B cell (primary cell): Measurements from ENCODE around the gene CYP2U1. TPM values are rescaled to one million over a fixed set of nuclear protein-coding genes. Genes with fewer than 3 reads are reported as not detected.

Experiments used
- ATAC-seq: fragments of 200-7000 bp; cut with Tn5 transposase; one replicate; pipeline ENCODE4 v1.10.0; 2021; ENCODE audit warnings: low read depth, mild to moderate bottlenecking, moderate number of reproducible peaks, moderate library complexity
- CTCF ChIA-PET: fragments of 350-600 bp; sonication (Branson Sonifier 250); formaldehyde crosslinking; loops from one replicate; lab custom pipeline; 2021; ENCODE audit warnings: antibody characterized with exemption, inconsistent platforms; lab: Charles Lee
- POLR2A ChIA-PET: fragments of 350-600 bp; sonication (Branson Sonifier 250); formaldehyde crosslinking; loops from one replicate; lab custom pipeline; 2021; ENCODE audit warnings: antibody characterized with exemption; lab: Charles Lee
- DNase-seq: peaks from one replicate; pipeline ENCODE4 v3.0.0; 2013
- H2AFZ ChIP-seq: 2 replicates; pipeline ENCODE4 v1.6.1; 2012; ENCODE audit warnings: mild to moderate bottlenecking, low read depth, low read length; ENCODE audit not compliant: insufficient read depth, poor library complexity, severe bottlenecking
- H3K27ac ChIP-seq, 2 donors: 1 replicate in 1 of 2; 2 replicates in 1 of 2; pipeline ENCODE4 v1.5.1; 2012 to 2013; ENCODE audit warnings: low read length in 2 of 2, mild to moderate bottlenecking in 2 of 2, moderate library complexity in 1 of 2
- H3K27me3 ChIP-seq, 4 experiments: fragments of 200-600 bp in 1 of 4; sonication (generic) in 1 of 4; replicated peaks in 1 of 4; 1 replicate in 2 of 4; 2 replicates in 2 of 4; pipeline versions ENCODE4 v1.6.1 to v1.7.0; 2013 to 2016; ENCODE audit warnings: low read length in 3 of 4, mild to moderate bottlenecking in 2 of 4, mixed read lengths in 1 of 4, moderate library complexity in 1 of 4; ENCODE audit not compliant: insufficient read depth in 4 of 4, control insufficient read depth in 3 of 4; ENCODE audit errors: control extremely low read depth in 1 of 4
- H3K36me3 ChIP-seq, 2 experiments: replicated peaks in 1 of 2; 1 replicate in 1 of 2; 2 replicates in 1 of 2; pipeline versions ENCODE4 v1.6.1 to v1.7.1; 2013; ENCODE audit warnings: low read length in 1 of 2; ENCODE audit not compliant: insufficient read depth in 2 of 2, control insufficient read depth in 1 of 2; ENCODE audit errors: control extremely low read depth in 1 of 2, extremely low read depth in 1 of 2
- H3K4me1 ChIP-seq, 2 donors: fragments of 200-600 bp in 1 of 2; sonication (generic) in 1 of 2; 1 replicate in 1 of 2; 2 replicates in 1 of 2; pipeline versions ENCODE4 v1.5.1 to v1.6.1; 2013 to 2017; ENCODE audit warnings: low read length in 2 of 2; ENCODE audit not compliant: control insufficient read depth in 2 of 2, insufficient read depth in 2 of 2
- H3K4me2 ChIP-seq: replicated peaks from 2 replicates; pipeline ENCODE3; 2012; ENCODE audit warnings: mild to moderate bottlenecking, low read depth, low read length; ENCODE audit not compliant: poor library complexity, severe bottlenecking
- H3K4me3 ChIP-seq, 5 experiments: fragments of 200-600 bp in 1 of 5; sonication (generic) in 1 of 5; 1 replicate in 3 of 5; 2 replicates in 2 of 5; pipeline versions ENCODE4 v1.5.1 to v1.7.0; 2011 to 2016; ENCODE audit warnings: low read length in 4 of 5, mild to moderate bottlenecking in 4 of 5, low read depth in 2 of 5, control low read depth in 1 of 5, moderate library complexity in 1 of 5; ENCODE audit not compliant: insufficient read depth in 1 of 5; ENCODE audit errors: control extremely low read depth in 1 of 5, extremely low read depth in 1 of 5
- H3K79me2 ChIP-seq: fragments of 200-600 bp; sonication (generic); one replicate; pipeline ENCODE4 v1.6.0; 2016; ENCODE audit warnings: low read length; ENCODE audit not compliant: control insufficient read depth, insufficient read depth
- H3K9ac ChIP-seq: fragments of 200-600 bp; sonication (generic); 2 replicates; pipeline ENCODE4 v1.6.1; 2017; ENCODE audit warnings: mild to moderate bottlenecking, low read length, moderate library complexity
- H3K9me3 ChIP-seq, 3 donors: one replicate each; pipeline versions ENCODE4 v1.6.1 to v1.7.1; 2013; ENCODE audit warnings: low read length in 2 of 3; ENCODE audit not compliant: control insufficient read depth in 2 of 3, insufficient read depth in 1 of 3; ENCODE audit errors: control extremely low read depth in 1 of 3
- H4K20me1 ChIP-seq: 2 replicates; pipeline ENCODE4 v1.6.0; 2012; ENCODE audit warnings: mild to moderate bottlenecking, low read length; ENCODE audit not compliant: insufficient read depth, control insufficient read depth, poor library complexity, severe bottlenecking
- H3K27ac Mint-ChIP-seq: one replicate; pipeline ENCODE4 v1.8.0; 2021; ENCODE audit warnings: mixed read lengths
- H3K27me3 Mint-ChIP-seq: one replicate; pipeline ENCODE4 v1.8.0; 2021; ENCODE audit warnings: mixed read lengths
- H3K4me1 Mint-ChIP-seq: one replicate; pipeline ENCODE4 v1.8.0; 2021; ENCODE audit warnings: mixed read lengths
- H3K4me3 Mint-ChIP-seq: one replicate; pipeline ENCODE4 v1.8.0; 2021; ENCODE audit warnings: mixed read lengths
- H3K9me3 Mint-ChIP-seq: one replicate; pipeline ENCODE4 v1.8.0; 2022; ENCODE audit warnings: mixed read lengths; ENCODE audit not compliant: insufficient read depth
- EZH2 ChIP-seq: IDR thresholded peaks from 2 replicates; pipeline ENCODE4 v1.6.1; 2012; ENCODE audit warnings: borderline replicate concordance, low read depth, mild to moderate bottlenecking, moderate library complexity, low read length; ENCODE audit not compliant: insufficient read depth, poor library complexity, severe bottlenecking
- WGBS: methylation state at CpG from one replicate; pipeline ENCODE4 v1.1.5; 2013; ENCODE audit warnings: missing lambda C conversion rate; ENCODE audit not compliant: insufficient coverage; 5-methylcytosine and 5-hydroxymethylcytosine counted together
- intact Hi-C: fragments of 100-400 bp; cut with micrococcal nuclease; formaldehyde crosslinking; loops from one replicate; pipeline ENCODE4 v1.10.0; 2022
- polyA plus RNA-seq: library from polyadenylated mRNA; depleted of rRNA; stranded (reverse); fragments of >200 nt; gene quantifications from 2 replicates; pipeline ENCODE4 v1.2.3, GENCODE V29; 2012
- total RNA-seq, 2 donors: library from RNA; stranded (reverse); fragments of 120-200 nt in 1 of 2; gene quantifications; 1 replicate in 1 of 2; 2 replicates in 1 of 2; pipeline versions ENCODE4 v1.2.3 to v1.2.4, GENCODE V29; 2013 to 2022
- TF ChIP-seq, protein P1 (sequence below): fragments of 200-600 bp; IDR thresholded peaks from one replicate; pipeline ENCODE4 v1.8.0; 2022; ENCODE audit warnings: antibody characterized with exemption, mild to moderate bottlenecking

Gene CYP2U1
- total and polyA plus RNA-seq, 2 donors (not counting 1 experiment from before 2014, with no cell fraction given): 6.1 to 17.6 TPM

GRCh38 chr4:107893171-107894137 lies 37.9 kb upstream of the CYP2U1 start:
- TF ChIP-seq, protein P1, sequence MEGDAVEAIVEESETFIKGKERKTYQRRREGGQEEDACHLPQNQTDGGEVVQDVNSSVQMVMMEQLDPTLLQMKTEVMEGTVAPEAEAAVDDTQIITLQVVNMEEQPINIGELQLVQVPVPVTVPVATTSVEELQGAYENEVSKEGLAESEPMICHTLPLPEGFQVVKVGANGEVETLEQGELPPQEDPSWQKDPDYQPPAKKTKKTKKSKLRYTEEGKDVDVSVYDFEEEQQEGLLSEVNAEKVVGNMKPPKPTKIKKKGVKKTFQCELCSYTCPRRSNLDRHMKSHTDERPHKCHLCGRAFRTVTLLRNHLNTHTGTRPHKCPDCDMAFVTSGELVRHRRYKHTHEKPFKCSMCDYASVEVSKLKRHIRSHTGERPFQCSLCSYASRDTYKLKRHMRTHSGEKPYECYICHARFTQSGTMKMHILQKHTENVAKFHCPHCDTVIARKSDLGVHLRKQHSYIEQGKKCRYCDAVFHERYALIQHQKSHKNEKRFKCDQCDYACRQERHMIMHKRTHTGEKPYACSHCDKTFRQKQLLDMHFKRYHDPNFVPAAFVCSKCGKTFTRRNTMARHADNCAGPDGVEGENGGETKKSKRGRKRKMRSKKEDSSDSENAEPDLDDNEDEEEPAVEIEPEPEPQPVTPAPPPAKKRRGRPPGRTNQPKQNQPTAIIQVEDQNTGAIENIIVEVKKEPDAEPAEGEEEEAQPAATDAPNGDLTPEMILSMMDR: no peak
- TF ChIP-seq EZH2: no peak
- no CpG with 5 or more reads among the region's 4 CpGs for WGBS
- H3K27ac ChIP-seq: no peak overlapping the region
- H4K20me1 ChIP-seq: no peaks in the 10 kb centered on the region
- H3K36me3 ChIP-seq: no peaks in the 10 kb centered on the region
- CTCF ChIA-PET: interaction anchor here (1.7 kb wide), 1 partner anchor 16 kb away, joined by 3 read pairs; no protein-coding TSS in a partner anchor
- H3K79me2 ChIP-seq: no peaks in the 10 kb centered on the region
- Mint-ChIP-seq H3K27me3 (peaks cover 6% of the 10 kb centered on the region), H3K4me1 (no peaks in the 10 kb centered on the region), H3K4me3 (no peak overlapping the region), H3K27ac (no peak overlapping the region), H3K9me3 (no peaks in the 10 kb centered on the region)
- no peak overlapping the region for H2AFZ ChIP-seq
- no peak for DNase-seq
- no peaks in the 10 kb centered on the region for H3K27me3 ChIP-seq
- H3K9me3 ChIP-seq: peaks cover 0 to 3% (median 0%) of the 10 kb centered on the region in 3 donors
- H3K4me2 ChIP-seq: no peak overlapping the region
- no peaks in the 10 kb centered on the region for H3K4me1 ChIP-seq
- no peak overlapping the region for H3K4me3 ChIP-seq
- intact Hi-C loops: loop anchor here (5.0 kb wide), 1 partner anchor 169 kb away; no protein-coding TSS in a partner anchor
- ATAC-seq: no peak
- POLR2A ChIA-PET: no interaction called here
- H3K9ac ChIP-seq: no peak overlapping the region

- no peak for TF ChIP-seq EZH2
- TF ChIP-seq, protein P1: no peak
- Histone ChIP-seq H3K9ac (no peak overlapping the region), H3K9me3 (no peaks in the 10 kb centered on the region), H2AFZ (no peak overlapping the region), H3K4me1 (no peaks in the 10 kb centered on the region), H3K79me2 (no peaks in the 10 kb centered on the region), H3K4me2 (no peak overlapping the region), H3K36me3 (no peaks in the 10 kb centered on the region), H4K20me1 (no peaks in the 10 kb centered on the region), H3K4me3 (no peak overlapping the region), H3K27me3 (no peaks in the 10 kb centered on the region), H3K27ac (no peak overlapping the region)
- Mint-ChIP-seq H3K27ac (no peak overlapping the region), H3K4me3 (no peak overlapping the region), H3K4me1 (no peaks in the 10 kb centered on the region), H3K9me3 (no peaks in the 10 kb centered on the region), H3K27me3 (peaks cover 9% of the 10 kb centered on the region)
- ATAC-seq (no peak), DNase-seq (no peak)
- 94% methylated on average over 5 of the region's 6 CpGs for WGBS
- intact Hi-C loops: loop anchor here (5.0 kb wide), 1 partner anchor 168 kb away; no protein-coding TSS in a partner anchor
- ChIA-PET POLR2A (no interaction called here), CTCF (interaction anchor here (1.7 kb wide), 1 partner anchor 15 kb away, joined by 3 read pairs; no protein-coding TSS in a partner anchor)
These were observed 37.2 kb upstream of the CYP2U1 start for GRCh38 chr4:107894138-107894603.
